NCI-H128 (cell line): ENCODE measurements around the gene XXYLT1.

Experiments
- DNase-seq: peaks from one replicate; lab custom pipeline; 2025; ENCODE audit not compliant: unreplicated experiment; lab: John Stamatoyannopoulos, UW

Gene XXYLT1

DNA sequence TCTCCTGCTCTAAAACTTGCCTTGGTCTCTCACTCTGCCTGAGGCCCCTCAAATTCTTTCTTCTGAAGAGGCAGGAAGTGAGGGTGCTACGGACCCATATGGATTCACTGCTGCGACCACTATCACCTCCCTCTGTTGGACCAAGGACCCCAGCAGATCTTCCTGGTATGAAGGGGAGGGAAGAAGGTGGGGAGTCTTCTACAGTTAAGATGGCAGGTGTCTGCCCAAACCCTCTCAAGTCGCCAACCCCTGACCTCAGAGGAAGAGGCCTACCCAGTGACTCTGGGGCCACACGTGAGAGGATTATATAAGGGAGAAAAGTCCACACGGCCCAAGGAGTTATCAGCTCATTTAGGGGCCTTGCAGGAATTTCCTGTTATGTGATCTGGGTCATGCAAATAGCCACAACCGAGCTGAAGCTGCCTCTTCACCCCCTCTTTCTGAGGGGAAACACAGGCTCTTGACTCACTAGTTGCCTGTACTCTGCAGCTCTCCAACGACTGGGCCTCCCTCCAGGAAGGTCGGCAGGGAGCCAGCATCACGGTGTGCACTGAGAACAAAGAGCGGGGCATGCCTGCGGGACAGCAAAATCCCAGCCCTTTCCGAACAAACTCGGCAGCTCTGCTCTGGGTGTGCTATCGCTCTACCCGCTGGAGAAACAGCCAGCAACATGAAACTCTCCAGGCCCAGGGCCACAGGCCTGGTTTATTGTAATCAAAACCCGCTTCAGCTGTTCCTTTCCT lies 116.0 kb downstream of the XXYLT1 start:
- DNase-seq, result peak; percentile 33

DNA sequence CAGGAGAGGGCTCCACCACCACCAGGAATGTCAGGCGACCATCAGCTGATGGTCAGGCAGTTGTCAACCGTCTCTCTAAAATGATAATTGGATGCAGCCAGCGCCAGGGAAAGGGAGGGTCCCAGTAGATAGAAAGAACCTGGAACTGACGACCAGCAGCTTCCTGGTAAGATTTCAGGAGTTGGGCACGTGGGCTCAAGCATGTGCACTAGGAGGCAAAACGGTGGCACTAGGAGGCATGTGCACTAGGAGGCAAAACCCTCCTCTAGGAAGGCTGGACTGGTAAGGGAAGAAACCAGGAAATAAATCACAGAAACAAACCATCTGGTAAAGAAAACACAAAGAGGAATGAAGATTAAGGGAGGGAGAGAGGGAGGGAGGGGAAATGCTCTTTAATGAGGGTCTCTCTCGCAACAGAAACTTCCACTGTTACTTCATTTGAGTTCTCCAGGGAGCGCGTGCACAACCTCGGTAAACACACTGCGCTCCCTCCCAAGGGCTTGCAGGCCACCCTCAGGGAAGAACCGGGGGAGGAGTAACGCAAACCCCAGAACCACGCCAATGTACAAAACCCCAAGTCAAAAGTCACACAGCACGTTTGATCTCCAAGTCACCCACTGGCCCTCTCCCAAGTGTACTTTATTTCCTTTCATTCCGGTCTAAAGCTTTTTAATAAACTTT lies 116.7 kb downstream of the XXYLT1 start:
- DNase-seq, result no peak

DNA sequence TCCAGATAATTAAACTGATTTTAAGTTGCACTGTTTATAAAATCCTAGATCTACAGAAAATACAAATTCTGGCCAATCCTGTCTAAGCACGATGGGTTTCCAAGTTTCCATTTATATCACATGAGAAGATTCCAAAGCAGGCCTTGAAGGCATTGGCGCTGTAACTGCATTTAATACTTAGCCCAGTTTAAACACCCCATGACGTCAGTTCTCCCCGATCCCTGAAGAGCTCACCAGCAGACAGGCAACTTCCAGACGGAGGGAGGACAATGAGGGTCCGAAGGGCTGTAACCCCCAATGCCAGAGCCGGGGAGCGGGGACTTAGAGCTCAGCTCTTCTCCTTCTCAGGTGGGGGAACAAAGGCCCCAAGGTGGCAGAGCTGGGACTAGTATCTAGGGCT lies 117.3 kb downstream of the XXYLT1 start:
- DNase-seq, result no peak

DNA sequence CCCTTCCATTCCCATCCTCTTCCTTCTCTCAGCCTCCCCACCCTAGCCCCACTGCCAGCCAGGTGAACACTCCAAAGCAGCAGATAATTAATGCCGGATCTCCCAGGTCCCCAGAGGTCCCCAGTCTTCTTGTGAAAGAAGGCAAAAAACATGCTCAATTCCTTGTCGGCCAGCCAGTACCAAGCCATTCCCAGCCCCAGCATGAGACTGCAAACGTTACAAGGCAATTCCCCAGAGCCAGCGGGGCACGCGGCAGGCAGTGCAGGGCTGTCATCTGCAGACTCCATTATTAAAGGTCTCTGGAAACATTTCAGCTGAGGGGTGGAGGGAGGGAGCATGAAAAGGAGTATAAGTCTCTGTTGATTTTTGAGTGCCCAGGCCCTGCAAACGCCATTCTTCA lies 117.8 kb downstream of the XXYLT1 start:
- DNase-seq, result no peak

DNA sequence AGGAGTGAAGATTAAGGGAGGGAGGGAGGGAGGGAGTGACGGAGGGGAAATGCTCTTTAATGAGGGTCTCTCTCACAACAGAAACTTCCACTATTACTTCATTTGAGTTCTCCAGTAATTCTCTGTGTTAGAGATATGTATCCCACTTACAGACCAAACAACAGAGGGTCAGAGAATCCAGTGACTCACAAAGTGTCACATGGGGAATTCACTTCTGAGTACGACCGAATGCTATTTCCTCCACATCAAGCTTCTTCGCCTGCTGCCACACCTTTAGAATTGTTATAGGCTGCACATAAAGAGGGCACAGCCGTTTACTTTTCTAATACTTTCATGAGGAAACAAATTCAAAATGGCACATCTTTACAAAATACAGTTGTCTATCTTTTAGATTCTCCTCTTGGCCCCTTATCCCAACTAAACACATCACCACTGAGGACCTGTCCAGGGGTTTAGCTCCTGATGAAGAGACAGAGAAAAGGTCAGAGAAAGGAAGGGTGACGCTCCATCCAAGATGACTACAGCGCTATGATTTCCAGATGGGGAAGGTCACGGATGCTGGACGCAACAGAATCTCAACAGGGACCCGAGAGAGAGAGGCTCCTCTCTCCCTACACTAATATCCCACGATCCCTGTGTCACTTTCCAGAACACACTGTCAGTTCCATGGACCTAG lies 119.0 kb downstream of the XXYLT1 start:
- no peak for DNase-seq

DNA sequence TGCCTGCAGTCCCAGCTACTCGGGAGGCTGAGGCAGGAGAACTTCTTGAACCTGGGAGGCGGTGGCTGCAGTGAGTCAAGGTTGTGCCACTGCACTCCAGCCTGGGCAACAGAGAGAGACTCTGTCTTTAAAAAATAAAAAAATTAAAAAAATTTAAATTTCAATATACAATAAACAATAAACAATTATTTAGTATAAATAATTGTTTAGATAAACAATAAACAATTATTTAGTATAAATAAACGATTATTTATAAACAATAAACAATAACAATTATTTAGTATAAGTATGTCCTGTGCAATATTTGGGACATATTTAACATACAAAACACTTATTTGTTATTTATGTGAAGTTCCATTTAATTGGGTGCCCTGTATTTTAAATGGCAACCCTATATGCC lies 119.6 kb downstream of the XXYLT1 start:
- DNase-seq, result no peak

DNA sequence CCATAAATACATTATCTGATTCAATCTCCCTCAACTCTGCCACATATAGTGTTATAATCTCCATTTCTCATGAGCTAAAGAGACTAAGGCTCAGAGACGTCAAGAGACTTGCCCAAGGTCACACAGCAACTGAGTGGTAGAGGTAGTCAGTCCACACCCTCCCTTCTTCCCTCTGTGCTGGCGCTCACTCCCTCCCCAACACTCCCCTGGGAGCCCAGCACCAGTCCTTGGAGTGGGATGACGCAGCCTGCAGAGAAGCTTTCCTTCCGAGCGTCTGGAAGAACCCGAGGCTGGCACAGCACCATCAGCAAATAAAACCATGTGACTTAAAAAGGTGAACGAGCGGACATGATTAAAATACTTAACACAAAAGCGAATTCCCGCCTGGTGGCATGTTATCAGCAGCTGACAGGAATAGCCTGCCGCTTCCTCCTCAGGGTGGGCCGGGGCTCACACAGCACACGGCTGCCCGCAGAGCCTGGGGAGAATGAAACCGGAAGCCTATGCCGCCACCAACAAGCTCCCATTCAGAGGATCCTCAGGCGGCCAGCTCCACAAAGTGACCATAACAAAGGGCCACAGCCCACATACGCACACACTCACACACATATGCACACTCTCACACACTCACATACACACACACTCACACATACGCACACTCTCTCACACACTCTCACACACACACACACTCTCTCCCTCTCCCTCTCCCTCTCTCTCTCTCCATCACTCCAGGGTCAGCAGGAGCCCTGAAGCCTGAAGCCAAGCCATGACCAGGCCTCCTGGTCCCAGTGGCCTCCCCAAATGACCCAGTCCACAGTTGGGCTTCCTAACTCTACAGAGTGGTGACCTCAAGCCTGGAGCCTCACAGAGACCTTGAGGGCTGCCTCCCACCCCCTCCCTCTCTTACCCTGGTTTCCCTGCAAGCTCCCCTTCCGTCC lies 120.5 kb downstream of the XXYLT1 start:
- DNase-seq, result no peak

DNA sequence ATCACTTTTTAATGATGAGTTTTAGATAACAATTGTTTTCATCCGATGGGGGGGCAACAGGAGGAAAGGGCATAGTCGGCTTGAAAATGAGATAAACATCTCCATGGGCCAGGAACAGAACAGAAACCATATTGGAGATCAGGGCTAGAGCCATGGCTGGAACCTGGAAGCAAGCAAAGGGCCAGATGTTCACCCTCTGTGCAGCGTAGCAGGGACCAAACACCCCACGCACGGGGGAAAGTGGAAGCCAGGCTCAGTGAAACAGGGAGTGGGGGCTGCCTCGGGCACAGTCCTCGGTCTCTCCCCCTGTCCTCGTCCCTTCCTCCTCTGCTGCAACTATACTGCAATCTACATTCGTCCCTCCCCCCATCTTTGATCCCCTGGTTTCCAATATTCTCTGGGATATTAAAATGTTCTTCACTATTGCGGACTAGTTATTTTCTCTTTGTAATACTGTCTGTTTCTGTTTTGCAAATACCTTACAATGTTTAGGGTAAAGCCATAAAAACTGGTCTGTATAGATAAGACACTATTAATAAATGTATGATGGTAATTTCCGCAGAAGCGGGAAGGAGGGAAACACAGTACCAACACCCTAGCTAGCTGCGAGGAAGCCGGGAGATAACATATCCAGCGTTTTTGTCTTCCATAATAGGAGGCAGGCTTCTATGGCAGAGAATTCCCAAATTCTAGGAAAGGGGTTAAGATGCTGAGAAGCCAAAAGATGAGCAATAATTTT lies 121.5 kb downstream of the XXYLT1 start:
- DNase-seq, result no peak

DNA sequence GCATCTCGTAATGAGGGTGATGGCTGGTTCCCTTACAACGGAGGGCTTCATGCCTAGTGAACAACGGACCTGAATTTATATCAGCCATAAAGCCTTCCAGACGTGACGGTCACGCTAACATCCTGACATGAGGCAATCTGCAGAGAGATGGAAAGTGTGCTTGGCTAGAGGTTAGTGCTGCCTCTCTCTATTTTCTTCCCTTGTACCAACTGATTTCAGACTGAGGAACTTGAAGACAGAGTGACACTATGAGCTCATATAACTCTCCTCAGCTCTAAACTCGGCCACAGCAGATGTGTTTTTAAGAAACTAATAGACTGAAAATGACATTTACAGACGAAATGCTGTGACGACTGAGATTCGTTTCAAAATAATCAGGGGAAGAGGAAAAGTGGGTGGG lies 122.4 kb downstream of the XXYLT1 start:
- DNase-seq, result no peak

DNA sequence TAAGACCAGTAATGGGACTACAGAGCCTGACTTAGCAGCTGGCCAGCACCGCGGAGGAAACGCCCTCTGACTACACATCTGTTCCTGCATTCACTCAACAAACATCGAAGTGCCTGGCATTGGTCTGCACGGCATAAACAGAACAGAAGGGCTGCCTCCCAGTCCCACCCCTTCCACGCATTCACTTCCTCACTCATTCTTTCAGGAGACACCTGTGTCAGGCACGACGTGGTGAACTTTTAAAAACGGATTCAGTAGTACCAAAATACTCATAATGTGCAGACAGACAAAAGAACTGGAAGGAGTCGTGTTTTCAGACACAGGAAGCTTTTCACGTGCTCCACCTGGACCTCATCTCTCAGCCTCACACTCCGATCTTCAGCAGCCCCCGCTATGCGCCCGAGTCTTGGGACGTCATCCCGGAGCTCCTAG lies 123.3 kb downstream of the XXYLT1 start:
- DNase-seq, result no peak

DNA sequence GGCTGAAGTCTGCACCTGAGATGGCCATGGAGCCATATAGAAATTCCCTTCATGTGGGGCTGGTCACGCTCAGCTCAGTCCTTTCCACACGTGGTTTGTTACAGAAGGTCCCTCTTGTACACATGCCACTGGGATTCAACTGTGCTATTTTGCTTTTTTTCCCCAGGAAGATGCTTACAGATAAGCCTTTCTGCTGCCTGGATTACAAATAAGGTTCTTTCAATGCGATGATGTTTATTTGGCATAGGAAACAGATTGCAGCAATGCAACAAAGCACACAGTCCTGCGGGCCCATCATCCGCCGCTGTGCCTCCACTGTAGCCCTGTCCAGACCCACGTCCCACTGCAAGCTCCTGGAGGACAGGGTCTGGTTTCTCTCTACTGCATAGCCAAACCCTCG lies 124.8 kb downstream of the XXYLT1 start:
- no peak for DNase-seq

DNA sequence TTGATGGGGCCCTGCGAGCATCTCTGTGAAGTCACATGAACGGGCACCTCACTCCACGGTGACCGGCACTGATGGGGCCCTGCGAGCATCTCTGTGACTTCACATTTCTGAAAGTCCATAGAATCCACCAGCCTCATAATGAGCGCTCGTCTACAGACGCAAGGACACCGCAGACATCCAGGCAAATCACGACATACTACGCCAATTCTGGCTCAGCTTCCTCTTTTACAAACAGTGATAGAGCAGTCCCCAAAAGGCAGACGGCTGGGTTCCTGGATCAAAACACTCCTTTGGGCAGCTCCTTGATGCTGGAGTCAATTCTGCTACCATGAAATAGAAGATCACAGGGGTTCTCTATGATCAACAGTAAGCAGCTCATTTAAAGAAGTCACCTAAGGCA lies 125.4 kb downstream of the XXYLT1 start:
- DNase-seq, result no peak

DNA sequence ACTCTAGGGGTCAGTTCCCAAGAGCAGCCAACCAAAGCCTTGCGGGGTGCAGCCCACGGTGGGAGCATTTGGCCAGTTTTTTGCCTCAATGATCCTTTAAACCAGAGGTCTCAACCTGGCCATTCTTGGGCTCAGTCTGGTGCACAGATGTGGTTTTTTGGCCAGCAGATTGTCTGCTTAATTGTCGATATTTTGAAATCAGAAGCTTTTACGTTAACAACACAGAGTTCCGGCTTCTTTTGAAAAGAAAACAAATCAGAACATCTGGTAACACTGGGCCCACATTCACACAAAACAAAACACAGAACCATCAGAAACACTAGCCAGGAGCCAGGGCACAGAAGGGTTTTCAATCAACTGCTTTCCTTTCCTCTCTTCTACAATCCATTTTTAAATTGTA lies 127.7 kb downstream of the XXYLT1 start:
- no peak for DNase-seq

DNA sequence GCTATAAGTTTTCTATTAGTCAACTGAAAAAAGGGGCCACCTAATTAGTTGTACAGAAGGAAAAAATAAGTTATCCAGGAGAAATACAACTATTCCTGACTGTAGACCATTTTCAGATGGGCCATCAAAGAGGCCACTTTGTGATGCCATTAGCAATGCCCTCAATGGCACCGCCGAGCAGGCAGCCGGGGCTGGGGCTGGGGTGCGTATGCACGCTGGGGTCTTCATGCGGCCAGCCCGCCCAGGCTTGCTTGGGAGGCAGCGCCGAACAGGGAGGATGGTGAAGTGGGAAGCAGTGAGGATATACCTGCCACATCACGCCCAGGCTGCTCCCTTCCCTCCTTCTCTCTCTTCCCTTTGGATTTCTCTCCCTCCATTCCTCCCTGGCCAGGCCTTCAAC lies 128.4 kb downstream of the XXYLT1 start:
- no peak for DNase-seq

DNA sequence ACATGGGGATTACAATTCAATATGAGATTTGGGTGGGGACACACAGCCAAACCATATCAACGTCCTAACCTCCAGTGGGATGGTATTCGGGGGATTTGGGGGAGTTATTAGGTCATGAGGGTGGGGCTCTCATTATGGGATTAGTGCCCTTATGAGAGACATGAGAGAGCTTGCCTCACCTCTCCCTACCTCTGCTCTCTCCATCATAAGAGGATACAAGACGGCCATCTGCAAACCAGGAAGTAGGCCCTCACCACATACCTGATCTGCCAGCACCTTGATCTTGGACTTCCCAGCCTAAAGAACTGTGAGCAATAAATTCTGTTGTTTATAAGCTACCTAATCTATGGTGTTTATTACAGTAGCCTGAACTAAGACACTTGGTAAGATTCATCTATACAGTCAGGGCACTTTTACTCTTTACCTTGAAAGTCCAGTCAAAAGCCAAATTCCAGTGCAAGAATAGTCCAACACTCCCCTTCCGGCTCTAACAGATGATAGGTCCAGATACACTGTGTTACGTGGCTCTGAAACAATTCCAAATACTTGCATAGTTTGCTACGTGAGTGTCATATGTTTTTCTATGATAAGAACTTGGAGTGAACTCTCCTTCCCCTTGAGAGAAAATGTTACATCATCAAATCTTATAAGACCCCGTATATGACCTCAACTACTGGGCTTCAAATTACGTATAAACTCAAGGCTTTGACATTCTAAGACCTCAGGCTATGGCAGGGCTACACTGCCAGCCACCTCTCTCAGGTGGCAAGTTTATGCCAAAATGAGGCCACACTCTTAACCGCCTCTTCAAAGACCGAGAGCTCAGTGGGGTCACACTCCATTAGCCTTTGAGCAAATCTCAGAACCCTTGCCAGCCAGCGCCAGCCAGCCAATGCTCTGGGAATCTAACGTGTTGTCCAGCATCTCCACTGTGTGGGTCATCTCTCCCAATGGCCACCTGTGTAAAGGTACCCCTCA lies 129.9 kb downstream of the XXYLT1 start:
- DNase-seq, result no peak

DNA sequence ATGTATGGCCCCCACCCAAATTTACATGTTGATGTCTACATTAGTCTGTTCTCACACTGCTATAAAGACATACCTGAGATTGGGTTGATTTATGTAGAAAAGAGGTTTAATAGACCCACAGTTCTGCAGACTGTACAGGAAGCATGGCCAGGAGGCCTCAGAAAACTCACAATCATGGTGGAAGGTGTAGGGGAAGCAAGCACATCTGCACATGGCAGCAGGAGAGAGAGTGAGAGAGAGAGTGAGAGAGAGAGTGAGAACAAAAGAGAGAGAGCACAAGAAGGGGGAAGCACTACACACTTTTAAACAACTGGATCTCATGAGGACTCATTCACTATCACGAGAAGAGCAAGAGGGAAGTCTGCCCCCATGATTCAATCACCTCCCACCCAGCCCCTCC lies 130.5 kb downstream of the XXYLT1 start:
- DNase-seq, result no peak

DNA sequence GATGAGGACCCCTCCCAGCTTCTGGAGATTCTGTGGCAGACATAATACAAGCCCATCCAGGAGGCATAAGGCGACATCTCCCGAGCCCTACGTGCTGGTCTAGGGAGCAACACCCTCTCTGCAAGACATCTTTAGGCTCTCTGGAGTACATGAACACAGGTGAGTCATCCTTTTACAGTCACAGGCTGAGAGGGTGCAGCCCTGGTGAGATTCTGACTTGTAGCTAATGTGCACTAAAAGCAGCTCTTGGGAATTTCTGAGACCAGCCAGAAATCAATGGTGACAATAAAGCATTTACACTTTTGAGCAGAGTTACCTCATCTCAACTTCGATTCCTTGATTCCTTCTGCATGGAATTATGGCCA lies 131.1 kb downstream of the XXYLT1 start:
- no peak for DNase-seq

DNA sequence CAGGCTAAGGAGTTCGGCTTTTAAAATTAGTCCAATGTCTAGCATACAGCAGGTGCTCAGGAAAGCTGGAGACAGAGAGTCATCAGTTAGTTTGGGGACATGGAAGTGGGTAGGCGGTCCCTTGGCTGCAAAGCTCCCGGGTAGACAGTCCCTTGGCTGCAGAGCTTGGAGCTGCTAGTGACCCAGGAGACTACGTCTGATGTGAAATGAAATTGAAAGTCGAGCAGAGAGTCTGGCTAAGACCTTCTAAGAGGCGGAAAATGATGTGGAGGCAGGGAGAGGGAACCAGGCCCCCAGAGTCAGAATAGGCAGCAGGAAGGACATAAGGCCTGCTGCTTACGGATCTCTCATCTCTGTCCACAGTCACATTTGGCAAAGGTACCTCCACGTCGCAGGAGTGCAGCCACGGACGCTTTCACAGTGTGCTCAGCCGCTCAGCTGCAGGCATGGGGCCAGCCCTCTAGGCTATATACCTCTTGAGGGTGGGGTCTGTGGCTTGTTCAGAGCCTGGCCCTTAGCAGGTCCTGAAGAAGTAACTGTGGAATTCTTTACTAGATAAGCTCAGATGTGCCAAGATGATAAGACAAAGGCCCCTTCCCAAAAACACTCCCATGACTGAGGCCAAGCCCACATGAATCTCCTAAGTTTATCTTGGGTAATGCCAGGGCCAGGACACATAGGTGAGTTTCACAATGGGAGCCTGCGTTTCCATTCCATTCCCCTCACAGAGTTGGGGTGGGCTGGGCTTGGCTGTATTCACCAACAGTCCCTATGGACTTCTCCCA lies 131.7 kb downstream of the XXYLT1 start:
- no peak for DNase-seq
